Upper lobe of right lung (tissue), 1 donor: Measurements from ENCODE around the gene TNS1. TPM values are rescaled to one million over a fixed set of nuclear protein-coding genes. Genes with fewer than 3 reads are reported as not detected.
A peak's percentile ranks its signal among the peaks of the same experiment; 100 is the strongest.

ENCODE experiments used
- ATAC-seq: fragments of 200-7000 bp; cut with Tn5 transposase; one replicate; pipeline ENCODE4 v1.9.1; 2020; ENCODE audit warnings: mild to moderate bottlenecking, moderate library complexity
- DNase-seq: peaks from one replicate; pipeline ENCODE4 v3.0.0-alpha.2; 2020
- H3K27ac ChIP-seq: fragments of 200-600 bp; one replicate; pipeline ENCODE4 v1.8.0; 2022
- H3K27me3 ChIP-seq: fragments of 200-600 bp; one replicate; pipeline ENCODE4 v1.8.0; 2022; ENCODE audit warnings: mild to moderate bottlenecking
- H3K36me3 ChIP-seq: fragments of 200-600 bp; one replicate; pipeline ENCODE4 v1.8.0; 2022
- H3K4me1 ChIP-seq: fragments of 200-600 bp; one replicate; pipeline ENCODE4 v1.8.0; 2022
- H3K4me3 ChIP-seq: fragments of 200-600 bp; one replicate; pipeline ENCODE4 v1.8.0; 2022; ENCODE audit warnings: mild to moderate bottlenecking
- H3K9me3 ChIP-seq: fragments of 200-600 bp; one replicate; pipeline ENCODE4 v1.8.0; 2022
- intact Hi-C: fragments of 100-400 bp; cut with DNase I; formaldehyde crosslinking; loops from one replicate; pipeline ENCODE4 v1.11.0; 2022
- total RNA-seq: library from RNA; stranded (reverse); fragmentation: NEBNext Ultra II Directional; extraction: Animal tissue kit (Norgen Biotek cat#: 25700); gene quantifications from one replicate; pipeline ENCODE4 v1.2.1, GENCODE V29; 2021
- TF ChIP-seq, protein P1 (sequence below): fragments of 200-600 bp; IDR thresholded peaks from one replicate; pipeline ENCODE4 v1.8.0; 2022; ENCODE audit warnings: antibody characterized with exemption
- donor health status: DM: no; HTN: yes; CAD: no; lungs with severe emphysema.

The TNS1 gene
- total RNA-seq, 1 donor from 2014 or later, result 669 TPM

DNA sequence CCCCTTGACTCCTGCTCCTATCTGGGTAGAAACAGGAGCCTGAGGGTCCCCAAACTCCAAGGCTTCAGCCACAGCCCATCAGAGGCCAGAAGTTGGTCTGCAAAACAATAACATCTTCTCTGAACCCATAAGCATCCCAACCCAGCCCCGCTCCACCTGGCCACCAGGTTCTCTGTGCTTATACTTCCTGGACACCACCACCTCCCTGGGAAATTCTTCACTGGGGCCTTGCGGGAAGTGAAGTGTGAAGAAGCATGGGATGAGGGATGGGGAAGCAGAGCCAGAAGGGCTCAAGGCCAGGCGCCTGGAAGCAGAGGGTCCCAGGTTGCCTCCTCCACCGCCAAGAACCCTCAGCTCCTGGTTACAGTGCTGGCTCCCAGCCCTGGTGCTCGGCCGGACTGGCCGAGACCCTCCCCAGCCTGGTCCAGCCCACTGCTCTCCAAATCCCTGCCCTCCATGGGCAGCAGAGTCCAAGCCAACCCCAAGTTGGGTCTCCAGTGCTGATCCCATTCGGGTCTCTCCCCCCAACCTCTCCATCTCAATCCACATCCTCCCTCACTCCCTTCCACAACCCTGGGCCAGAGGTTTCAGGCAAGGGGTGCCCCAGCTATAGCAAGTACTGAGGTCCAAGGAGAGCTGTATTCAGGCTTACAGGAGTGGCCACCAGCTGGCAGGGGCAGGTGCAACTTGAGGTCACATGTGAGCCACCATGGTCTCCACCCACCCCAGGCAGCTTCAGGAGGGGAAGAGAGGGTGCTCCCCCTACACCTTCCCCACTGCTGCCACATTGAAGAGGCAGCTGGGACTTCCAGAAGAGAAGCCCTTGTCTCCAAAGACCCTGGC lies 60.7 kb downstream of the TNS1 start:
- DNase-seq (peak; percentile 81), ATAC-seq (peak; percentile 55)
- Histone ChIP-seq H3K4me1 (peaks cover 29% of the 10 kb centered on the region), H3K9me3 (no peaks in the 10 kb centered on the region), H3K27ac (peak overlapping the region; percentile 91), H3K4me3 (peak overlapping the region; percentile 86), H3K27me3 (no peaks in the 10 kb centered on the region), H3K36me3 (no peaks in the 10 kb centered on the region)
- intact Hi-C loops, result no loop called here
- TF ChIP-seq, protein P1, sequence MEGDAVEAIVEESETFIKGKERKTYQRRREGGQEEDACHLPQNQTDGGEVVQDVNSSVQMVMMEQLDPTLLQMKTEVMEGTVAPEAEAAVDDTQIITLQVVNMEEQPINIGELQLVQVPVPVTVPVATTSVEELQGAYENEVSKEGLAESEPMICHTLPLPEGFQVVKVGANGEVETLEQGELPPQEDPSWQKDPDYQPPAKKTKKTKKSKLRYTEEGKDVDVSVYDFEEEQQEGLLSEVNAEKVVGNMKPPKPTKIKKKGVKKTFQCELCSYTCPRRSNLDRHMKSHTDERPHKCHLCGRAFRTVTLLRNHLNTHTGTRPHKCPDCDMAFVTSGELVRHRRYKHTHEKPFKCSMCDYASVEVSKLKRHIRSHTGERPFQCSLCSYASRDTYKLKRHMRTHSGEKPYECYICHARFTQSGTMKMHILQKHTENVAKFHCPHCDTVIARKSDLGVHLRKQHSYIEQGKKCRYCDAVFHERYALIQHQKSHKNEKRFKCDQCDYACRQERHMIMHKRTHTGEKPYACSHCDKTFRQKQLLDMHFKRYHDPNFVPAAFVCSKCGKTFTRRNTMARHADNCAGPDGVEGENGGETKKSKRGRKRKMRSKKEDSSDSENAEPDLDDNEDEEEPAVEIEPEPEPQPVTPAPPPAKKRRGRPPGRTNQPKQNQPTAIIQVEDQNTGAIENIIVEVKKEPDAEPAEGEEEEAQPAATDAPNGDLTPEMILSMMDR, result no peak

DNA sequence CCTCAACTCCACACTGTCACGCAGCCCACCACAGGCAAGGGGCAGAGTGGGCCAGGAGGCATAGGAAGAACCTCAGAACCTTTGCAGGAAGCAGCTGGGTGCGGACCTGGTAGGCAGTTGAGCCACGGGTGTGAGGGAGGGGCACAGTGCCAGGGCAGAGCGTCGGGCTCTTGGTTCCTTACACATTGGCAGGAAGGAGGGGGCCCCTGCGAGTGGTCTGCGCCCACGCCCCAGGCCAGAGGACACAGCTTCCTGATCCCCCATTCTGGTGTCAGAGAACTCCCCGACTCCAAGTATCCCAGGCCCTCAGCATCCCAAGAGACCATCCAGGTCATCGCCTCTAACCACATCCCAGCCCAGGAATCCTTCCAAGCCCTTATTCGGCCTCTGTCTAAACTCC lies 61.5 kb downstream of the TNS1 start:
- Histone ChIP-seq H3K9me3 (no peaks in the 10 kb centered on the region), H3K4me1 (peaks cover 36% of the 10 kb centered on the region), H3K36me3 (no peaks in the 10 kb centered on the region), H3K4me3 (peak overlapping the region; percentile 86), H3K27me3 (no peaks in the 10 kb centered on the region), H3K27ac (peak overlapping the region; percentile 91)
- peak; percentile 73 for DNase-seq
- TF ChIP-seq, protein P1, result no peak
- ATAC-seq, result no peak
- intact Hi-C loops, result no loop called here

DNA sequence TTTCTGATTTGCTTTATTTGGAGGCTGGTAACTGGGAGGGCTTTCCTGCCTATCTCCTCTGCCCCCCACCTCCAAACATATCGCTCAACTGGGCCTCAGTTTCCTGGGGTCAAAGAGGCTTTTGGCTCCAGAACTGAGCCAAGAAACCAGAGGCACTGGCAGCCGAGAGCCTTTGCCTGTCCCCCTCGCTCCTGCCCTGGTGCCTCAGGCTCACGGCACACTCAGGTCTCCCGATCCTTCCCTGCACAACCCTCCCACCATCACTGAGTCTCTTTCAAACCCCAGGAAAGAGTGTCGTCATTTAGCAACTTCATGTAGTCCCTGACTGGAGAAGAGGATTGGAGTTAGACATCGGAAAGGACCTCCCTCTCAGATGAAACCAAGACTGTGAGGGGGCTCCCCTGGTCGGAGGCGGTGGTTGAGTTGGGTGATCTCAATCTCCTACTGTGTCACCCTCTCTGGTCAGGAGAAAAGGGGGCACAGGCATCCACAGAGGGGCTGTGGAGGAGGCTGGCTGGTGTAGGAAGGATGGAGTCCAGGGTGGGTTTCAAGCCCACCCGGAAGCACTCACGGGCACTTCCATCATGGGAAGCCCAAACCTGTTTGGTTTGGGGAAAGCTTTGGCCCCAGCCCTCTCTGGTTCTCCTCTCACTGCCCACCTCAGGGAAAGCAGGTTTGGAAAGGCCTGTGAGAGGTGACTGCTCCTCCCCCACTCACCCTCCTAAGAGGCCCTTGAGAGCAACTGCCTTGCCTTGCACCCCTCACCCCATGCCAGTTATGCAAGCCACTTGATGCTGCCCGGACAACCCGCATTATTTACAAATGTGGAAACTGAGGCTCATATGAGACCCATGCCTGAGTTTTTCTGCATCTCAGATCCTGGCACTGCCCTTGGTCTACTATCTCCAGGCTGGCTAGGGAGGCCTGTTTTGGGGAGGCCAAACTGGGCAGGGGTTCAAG lies 62.3 kb downstream of the TNS1 start:
- H3K4me1 ChIP-seq, result peaks cover 44% of the 10 kb centered on the region
- no peaks in the 10 kb centered on the region for H3K9me3 ChIP-seq
- intact Hi-C loops, result no loop called here
- ATAC-seq (peak; percentile 41), DNase-seq (peak; percentile 87)
- H3K27ac ChIP-seq, result peak overlapping the region; percentile 91
- H3K4me3 ChIP-seq, result peak overlapping the region; percentile 86
- TF ChIP-seq, protein P1, result no peak
- no peaks in the 10 kb centered on the region for H3K27me3 ChIP-seq
- H3K36me3 ChIP-seq, result no peaks in the 10 kb centered on the region

DNA sequence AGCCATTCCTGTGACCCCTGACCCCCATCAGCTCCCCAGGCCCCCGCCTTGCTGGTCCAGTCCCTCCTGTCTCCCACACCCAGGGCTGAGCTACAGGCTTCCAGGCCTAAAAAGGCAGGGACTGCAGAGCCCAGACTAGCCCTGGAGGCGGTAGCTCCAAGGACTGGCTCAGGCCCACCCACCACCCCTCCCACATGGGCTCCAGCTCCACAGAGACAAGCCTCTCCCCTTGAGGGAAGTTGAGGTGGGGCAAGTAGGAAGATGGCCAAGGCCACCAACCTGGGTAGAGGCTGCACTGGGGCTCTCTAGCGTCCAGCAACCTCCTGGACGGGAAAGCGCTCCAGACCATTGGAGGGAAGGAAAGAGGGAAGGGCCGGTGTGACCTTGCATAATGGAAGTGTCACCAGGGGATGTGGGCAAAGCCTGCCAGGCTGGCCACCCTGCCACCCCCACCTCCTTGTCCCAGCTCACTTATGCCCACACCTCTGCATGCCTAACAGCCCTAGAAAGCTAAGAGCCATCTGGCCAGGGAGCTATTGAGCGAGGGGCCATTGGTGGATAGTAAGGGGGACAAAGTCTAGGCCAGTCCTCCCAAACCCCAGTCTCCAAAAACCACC lies 63.1 kb downstream of the TNS1 start:
- no peaks in the 10 kb centered on the region for H3K27me3 ChIP-seq
- DNase-seq, result peak; percentile 77
- TF ChIP-seq, protein P1, result no peak
- no peaks in the 10 kb centered on the region for H3K9me3 ChIP-seq
- intact Hi-C loops, result loop anchor here (10.0 kb wide), 1 partner anchor 45 kb away; no protein-coding TSS in a partner anchor
- peaks cover 52% of the 10 kb centered on the region for H3K4me1 ChIP-seq
- peak; percentile 29 for ATAC-seq
- no peaks in the 10 kb centered on the region for H3K36me3 ChIP-seq
- peak overlapping the region; percentile 91 for H3K27ac ChIP-seq
- peak overlapping the region; percentile 86 for H3K4me3 ChIP-seq

DNA sequence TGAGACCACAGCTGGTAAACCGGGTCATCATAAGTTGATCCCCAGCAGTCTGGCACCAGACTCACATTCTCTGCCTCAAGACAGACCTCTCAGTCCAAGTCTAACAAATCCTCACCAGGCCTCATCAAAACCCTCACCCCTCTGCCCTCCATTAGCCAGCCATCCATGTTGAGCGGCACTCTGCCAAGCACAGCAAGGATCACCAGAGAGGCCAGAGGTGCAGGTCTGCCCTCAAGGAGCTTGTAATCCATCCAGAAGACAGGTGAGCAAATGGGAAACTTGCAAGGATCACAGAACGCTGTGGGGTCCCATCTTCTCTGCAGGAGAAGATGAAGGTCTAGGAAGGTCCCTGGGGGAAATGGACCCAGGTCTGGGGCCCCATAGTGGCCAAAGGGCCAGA lies 63.6 kb downstream of the TNS1 start:
- intact Hi-C loops, result loop anchor here (10.0 kb wide), 1 partner anchor 46 kb away; no protein-coding TSS in a partner anchor
- Histone ChIP-seq H3K9me3 (no peaks in the 10 kb centered on the region), H3K27ac (peak overlapping the region; percentile 91), H3K4me3 (peak overlapping the region; percentile 86), H3K27me3 (no peaks in the 10 kb centered on the region), H3K36me3 (no peaks in the 10 kb centered on the region), H3K4me1 (peaks cover 55% of the 10 kb centered on the region)
- ATAC-seq, result no peak
- DNase-seq, result peak; percentile 46
- TF ChIP-seq, protein P1, result no peak
